Thyroid gland (tissue), 4 donors: ENCODE measurements around the gene NRAS.

ENCODE experiments used
- POLR2A ChIP-seq, 2 donors: fragments of 450-650 bp; IDR thresholded peaks; one replicate each; pipeline ENCODE4 v1.6.1; 2017; ENCODE audit warnings: antibody characterized with exemption in 2 of 2, mild to moderate bottlenecking in 2 of 2, moderate library complexity in 1 of 2
- TF ChIP-seq, protein P1 (sequence below), 6 experiments: fragments of 200-600 bp in 3 of 6; fragments of 450-650 bp in 3 of 6; sonication (generic) in 3 of 6; IDR thresholded peaks; one replicate each; pipeline ENCODE4 v1.5.1; 2016 to 2019; ENCODE audit warnings: antibody characterized with exemption in 6 of 6, mild to moderate bottlenecking in 2 of 6, inconsistent platforms in 1 of 6, moderate library complexity in 1 of 6

GRCh38 chr1:114756949-114757454, 40.4 kb upstream of the NRAS start:
- TF ChIP-seq, protein P1, sequence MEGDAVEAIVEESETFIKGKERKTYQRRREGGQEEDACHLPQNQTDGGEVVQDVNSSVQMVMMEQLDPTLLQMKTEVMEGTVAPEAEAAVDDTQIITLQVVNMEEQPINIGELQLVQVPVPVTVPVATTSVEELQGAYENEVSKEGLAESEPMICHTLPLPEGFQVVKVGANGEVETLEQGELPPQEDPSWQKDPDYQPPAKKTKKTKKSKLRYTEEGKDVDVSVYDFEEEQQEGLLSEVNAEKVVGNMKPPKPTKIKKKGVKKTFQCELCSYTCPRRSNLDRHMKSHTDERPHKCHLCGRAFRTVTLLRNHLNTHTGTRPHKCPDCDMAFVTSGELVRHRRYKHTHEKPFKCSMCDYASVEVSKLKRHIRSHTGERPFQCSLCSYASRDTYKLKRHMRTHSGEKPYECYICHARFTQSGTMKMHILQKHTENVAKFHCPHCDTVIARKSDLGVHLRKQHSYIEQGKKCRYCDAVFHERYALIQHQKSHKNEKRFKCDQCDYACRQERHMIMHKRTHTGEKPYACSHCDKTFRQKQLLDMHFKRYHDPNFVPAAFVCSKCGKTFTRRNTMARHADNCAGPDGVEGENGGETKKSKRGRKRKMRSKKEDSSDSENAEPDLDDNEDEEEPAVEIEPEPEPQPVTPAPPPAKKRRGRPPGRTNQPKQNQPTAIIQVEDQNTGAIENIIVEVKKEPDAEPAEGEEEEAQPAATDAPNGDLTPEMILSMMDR (IDR thresholded peaks at IDR 0.05): no peak
- no peak for TF ChIP-seq POLR2A (IDR thresholded peaks at IDR 0.05)
